ENCODE measurements around the gene EEF2. TPM values are rescaled to one million over a fixed set of nuclear protein-coding genes. Genes with fewer than 3 reads are reported as not detected.

Gene EEF2
- polyA plus RNA-seq, 3 donors = 264 to 836 (median 323) TPM

- TF ChIP-seq, protein P1, sequence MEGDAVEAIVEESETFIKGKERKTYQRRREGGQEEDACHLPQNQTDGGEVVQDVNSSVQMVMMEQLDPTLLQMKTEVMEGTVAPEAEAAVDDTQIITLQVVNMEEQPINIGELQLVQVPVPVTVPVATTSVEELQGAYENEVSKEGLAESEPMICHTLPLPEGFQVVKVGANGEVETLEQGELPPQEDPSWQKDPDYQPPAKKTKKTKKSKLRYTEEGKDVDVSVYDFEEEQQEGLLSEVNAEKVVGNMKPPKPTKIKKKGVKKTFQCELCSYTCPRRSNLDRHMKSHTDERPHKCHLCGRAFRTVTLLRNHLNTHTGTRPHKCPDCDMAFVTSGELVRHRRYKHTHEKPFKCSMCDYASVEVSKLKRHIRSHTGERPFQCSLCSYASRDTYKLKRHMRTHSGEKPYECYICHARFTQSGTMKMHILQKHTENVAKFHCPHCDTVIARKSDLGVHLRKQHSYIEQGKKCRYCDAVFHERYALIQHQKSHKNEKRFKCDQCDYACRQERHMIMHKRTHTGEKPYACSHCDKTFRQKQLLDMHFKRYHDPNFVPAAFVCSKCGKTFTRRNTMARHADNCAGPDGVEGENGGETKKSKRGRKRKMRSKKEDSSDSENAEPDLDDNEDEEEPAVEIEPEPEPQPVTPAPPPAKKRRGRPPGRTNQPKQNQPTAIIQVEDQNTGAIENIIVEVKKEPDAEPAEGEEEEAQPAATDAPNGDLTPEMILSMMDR (IDR thresholded peaks at IDR 0.05) = no peak
- WGBS (ENCODE audit: insufficient coverage) = 97% methylated on average over 13 of the region's 14 CpGs
- Mint-ChIP-seq H3K4me1 (peaks cover 38% of the 10 kb centered on the region), H3K27ac (no peak overlapping the region), H3K27me3 (ENCODE audit: low read depth in 3 of 3) (peaks cover 0 to 1% (median 0%) of the 10 kb centered on the region in 3 donors), H3K36me3 (peaks cover 22 to 49% of the 10 kb centered on the region in 2 donors), H3K9me3 (no peaks in the 10 kb centered on the region), H3K4me3 (no peak overlapping the region)
- H3K9ac ChIP-seq (ENCODE audit: insufficient read depth, low read length, poor library complexity, severe bottlenecking) = no peak overlapping the region
- no peak overlapping the region for H3K4me3 ChIP-seq (replicated peaks in 1 of 3; ENCODE audit: low read depth in 2 of 3, low read length in 3 of 3)
- H3K4me2 ChIP-seq (replicated peaks; ENCODE audit: extremely low read depth, low read length, poor library complexity, severe bottlenecking) = no peak overlapping the region
- H2AFZ ChIP-seq (ENCODE audit: insufficient read depth, low read depth, low read length, poor library complexity, severe bottlenecking) = no peak overlapping the region
- peaks cover 19 to 40% of the 10 kb centered on the region in 2 donors for H3K4me1 ChIP-seq (ENCODE audit: control insufficient read depth in 1 of 2, insufficient read depth in 2 of 2, low read length in 2 of 2)
- no peak overlapping the region for H3K27ac ChIP-seq (ENCODE audit: low read depth in 1 of 2, low read length in 2 of 2)
- H3K9me3 ChIP-seq (replicated peaks in 1 of 2; ENCODE audit: control insufficient read depth in 1 of 2, insufficient read depth in 1 of 2, low read length in 2 of 2) = no peaks in the 10 kb centered on the region
- H4K20me1 ChIP-seq (ENCODE audit: insufficient read depth, low read length) = peaks cover 77% of the 10 kb centered on the region
- no peaks in the 10 kb centered on the region for H3K27me3 ChIP-seq (ENCODE audit: control insufficient read depth in 2 of 2, insufficient read depth in 2 of 2, low read length in 2 of 2)
- peaks cover 82% of the 10 kb centered on the region for H3K79me2 ChIP-seq (ENCODE audit: insufficient read depth, low read length)
- DNase-seq = no peak
- intact Hi-C loops (cut with micrococcal nuclease) = no loop called here
- H3K36me3 ChIP-seq (replicated peaks in 1 of 2; ENCODE audit: control insufficient read depth in 1 of 2, insufficient read depth in 2 of 2, low read length in 2 of 2) = peaks cover 33 to 52% of the 10 kb centered on the region in 2 donors
Observed at GRCh38 chr19:4010808-4011110, 25.5 kb upstream of the EEF2 start.

GRCh38 chr19:4009990-4010807 lies 24.9 kb upstream of the EEF2 start:
- Mint-ChIP-seq H3K9me3 (peaks cover 0 to 2% (median 0%) of the 10 kb centered on the region in 7 donors), H3K36me3 (peaks cover 22 to 43% of the 10 kb centered on the region in 2 donors), H3K27me3 (ENCODE audit: low read depth in 3 of 3) (peaks cover 0 to 1% (median 0%) of the 10 kb centered on the region in 3 donors), H3K27ac (no peak overlapping the region), H3K4me1 (peaks cover 36% of the 10 kb centered on the region), H3K4me3 (no peak overlapping the region)
- Histone ChIP-seq H3K9ac (ENCODE audit: insufficient read depth, low read length, poor library complexity, severe bottlenecking) (no peak overlapping the region), H3K36me3 (replicated peaks in 1 of 2; ENCODE audit: control insufficient read depth in 1 of 2, insufficient read depth in 2 of 2, low read length in 2 of 2) (peaks cover 27 to 47% of the 10 kb centered on the region in 2 donors), H3K27ac (ENCODE audit: low read depth in 1 of 2, low read length in 2 of 2) (no peak overlapping the region), H3K4me2 (replicated peaks; ENCODE audit: extremely low read depth, low read length, poor library complexity, severe bottlenecking) (no peak overlapping the region), H3K9me3 (replicated peaks in 1 of 2; ENCODE audit: control insufficient read depth in 1 of 2, insufficient read depth in 1 of 2, low read length in 2 of 2) (no peaks in the 10 kb centered on the region), H3K4me3 (replicated peaks in 1 of 3; ENCODE audit: low read depth in 2 of 3, low read length in 3 of 3) (no peak overlapping the region), H2AFZ (ENCODE audit: insufficient read depth, low read depth, low read length, poor library complexity, severe bottlenecking) (no peak overlapping the region), H4K20me1 (ENCODE audit: insufficient read depth, low read length) (peaks cover 72% of the 10 kb centered on the region), H3K27me3 (ENCODE audit: control insufficient read depth in 2 of 2, insufficient read depth in 2 of 2, low read length in 2 of 2) (no peaks in the 10 kb centered on the region), H3K4me1 (ENCODE audit: control insufficient read depth in 1 of 2, insufficient read depth in 2 of 2, low read length in 2 of 2) (peaks cover 19 to 40% of the 10 kb centered on the region in 2 donors), H3K79me2 (ENCODE audit: insufficient read depth, low read length) (peaks cover 76% of the 10 kb centered on the region)
- TF ChIP-seq, protein P1 (IDR thresholded peaks at IDR 0.05) = no peak
- 91% methylated on average over 21 of the region's 24 CpGs for WGBS (ENCODE audit: insufficient coverage)
- DNase-seq = peak in 1 of 3 donors; percentile 4
- intact Hi-C loops (cut with micrococcal nuclease) = loop anchor here (5.0 to 10.0 kb wide), 2 partner anchors 52 to 115 kb away; partner anchors contain the start of gene MAP2K2 (in 1 of the 2)

Data from CD14-positive monocyte (primary cell).